H9 (cell line): ENCODE results near the gene HDAC7. TPM values are rescaled to one million over a fixed set of nuclear protein-coding genes. Genes with fewer than 3 reads are reported as not detected.

Experiments
- DNase-seq: peaks from one replicate; pipeline ENCODE4 v3.0.0-alpha.2; 2017
- H2AFZ ChIP-seq: one replicate; pipeline ENCODE4 v1.6.1; 2013; ENCODE audit warnings: mild to moderate bottlenecking, low read length, control low read depth, moderate library complexity
- H2AK5ac ChIP-seq: 2 replicates; pipeline ENCODE4 v1.6.1; 2013; ENCODE audit warnings: low read length, control low read depth, mixed read lengths; ENCODE audit not compliant: insufficient read length
- H2BK120ac ChIP-seq: one replicate; pipeline ENCODE4 v1.6.1; 2013; ENCODE audit warnings: low read depth, mild to moderate bottlenecking, low read length, control low read depth, inconsistent platforms; ENCODE audit not compliant: poor library complexity, severe bottlenecking
- H2BK12ac ChIP-seq: 2 replicates; pipeline ENCODE4 v1.6.1; 2013; ENCODE audit warnings: low read length, control low read depth, mixed read lengths, low read depth; ENCODE audit not compliant: insufficient read length
- H2BK15ac ChIP-seq: 2 replicates; pipeline ENCODE4 v1.6.1; 2013; ENCODE audit warnings: low read depth, low read length, control low read depth
- H2BK20ac ChIP-seq: one replicate; pipeline ENCODE4 v1.6.1; 2013; ENCODE audit warnings: low read depth, mild to moderate bottlenecking, low read length, control low read depth, inconsistent platforms; ENCODE audit not compliant: poor library complexity, severe bottlenecking
- H2BK5ac ChIP-seq: 2 replicates; pipeline ENCODE4 v1.6.1; 2013; ENCODE audit warnings: low read length, control low read depth, mixed read lengths; ENCODE audit not compliant: insufficient read length
- H3K14ac ChIP-seq: 2 replicates; pipeline ENCODE4 v1.6.1; 2013; ENCODE audit warnings: low read length, control low read depth; ENCODE audit not compliant: insufficient read depth
- H3K18ac ChIP-seq: 2 replicates; pipeline ENCODE4 v1.6.1; 2013; ENCODE audit warnings: low read depth, mild to moderate bottlenecking, mixed read lengths, low read length, control low read depth; ENCODE audit not compliant: insufficient read length
- H3K23ac ChIP-seq: 2 replicates; pipeline ENCODE4 v1.6.1; 2013; ENCODE audit warnings: low read length, control low read depth, mixed read lengths, low read depth; ENCODE audit not compliant: insufficient read length
- H3K23me2 ChIP-seq: 2 replicates; pipeline ENCODE4 v1.6.1; 2013; ENCODE audit warnings: low read depth, mild to moderate bottlenecking, mixed read lengths, low read length, control low read depth; ENCODE audit not compliant: insufficient read length, poor library complexity, severe bottlenecking
- H3K27ac ChIP-seq: 2 replicates; pipeline ENCODE4 v1.5.1; 2013; ENCODE audit warnings: low read length, control low read depth, mixed read lengths, low read depth; ENCODE audit not compliant: insufficient read length
- H3K27me3 ChIP-seq: 2 replicates; pipeline ENCODE4 v1.6.1; 2013; ENCODE audit warnings: low read length, control low read depth, inconsistent platforms; ENCODE audit not compliant: insufficient read depth
- H3K4ac ChIP-seq: 2 replicates; pipeline ENCODE4 v1.6.1; 2013; ENCODE audit warnings: low read depth, mild to moderate bottlenecking, control low read depth, inconsistent platforms, low read length, moderate library complexity
- H3K4me1 ChIP-seq: 2 replicates; pipeline ENCODE4 v1.6.1; 2013; ENCODE audit warnings: low read length, control low read depth, inconsistent platforms; ENCODE audit not compliant: insufficient read depth
- H3K4me2 ChIP-seq: 2 replicates; pipeline ENCODE4 v1.6.1; 2013; ENCODE audit warnings: low read length, control low read depth, mixed read lengths; ENCODE audit not compliant: insufficient read length, insufficient read depth
- H3K56ac ChIP-seq: 2 replicates; pipeline ENCODE4 v1.6.1; 2013; ENCODE audit warnings: low read depth, mild to moderate bottlenecking, mixed read lengths, low read length, control low read depth; ENCODE audit not compliant: insufficient read length
- H3K79me1 ChIP-seq: 2 replicates; pipeline ENCODE4 v1.6.1; 2013; ENCODE audit warnings: low read depth, mild to moderate bottlenecking, moderate library complexity, low read length, control low read depth, inconsistent platforms; ENCODE audit not compliant: insufficient read depth, poor library complexity, severe bottlenecking
- H3K79me2 ChIP-seq: 2 replicates; pipeline ENCODE4 v1.6.1; 2013; ENCODE audit warnings: low read length, control low read depth, inconsistent platforms; ENCODE audit not compliant: insufficient read depth
- H3K9ac ChIP-seq: 2 replicates; pipeline ENCODE4 v1.6.1; 2013; ENCODE audit warnings: low read length, control low read depth, mixed read lengths; ENCODE audit not compliant: insufficient read length; ENCODE audit errors: extremely low read depth
- H3K9me3 ChIP-seq: one replicate; pipeline ENCODE4 v1.6.1; 2013; ENCODE audit warnings: low read depth, low read length, inconsistent platforms; ENCODE audit not compliant: control insufficient read depth
- H3T11ph ChIP-seq: one replicate; pipeline ENCODE4 v1.6.1; 2013; ENCODE audit warnings: mild to moderate bottlenecking, low read length, control low read depth, inconsistent platforms
- H4K20me1 ChIP-seq: one replicate; pipeline ENCODE4 v1.6.1; 2013; ENCODE audit not compliant: control insufficient read depth, insufficient read length, insufficient read depth
- H4K5ac ChIP-seq: 2 replicates; pipeline ENCODE4 v1.6.1; 2013; ENCODE audit warnings: low read depth, mild to moderate bottlenecking, mixed read lengths, low read length, control low read depth; ENCODE audit not compliant: insufficient read length
- H4K8ac ChIP-seq: replicated peaks from 2 replicates; pipeline ENCODE4 v1.6.1; 2013; ENCODE audit warnings: low read length, control low read depth, mixed read lengths, low read depth; ENCODE audit not compliant: insufficient read length
- H4K91ac ChIP-seq: 2 replicates; pipeline ENCODE4 v1.6.1; 2013; ENCODE audit warnings: low read depth, mild to moderate bottlenecking, moderate library complexity, mixed read lengths, low read length, control low read depth; ENCODE audit not compliant: insufficient read length
- H3K27ac Mint-ChIP-seq, 3 experiments: 2 replicates in 2 of 3; 3 replicates in 1 of 3; pipeline ENCODE4 v1.8.0; 2020 to 2021; ENCODE audit warnings: mixed read lengths in 3 of 3, mild to moderate bottlenecking in 1 of 3, moderate library complexity in 1 of 3
- H3K27me3 Mint-ChIP-seq: 2 replicates; pipeline ENCODE4 v1.8.0; 2021; ENCODE audit warnings: low read depth, mild to moderate bottlenecking, moderate library complexity, mixed read lengths
- H3K36me3 Mint-ChIP-seq, 3 experiments: 2 replicates in 2 of 3; 3 replicates in 1 of 3; pipeline ENCODE4 v1.8.0; 2020 to 2021; ENCODE audit warnings: low read depth in 3 of 3, mixed read lengths in 3 of 3; ENCODE audit not compliant: insufficient read depth in 1 of 3
- H3K4me1 Mint-ChIP-seq, 2 experiments: 2 replicates each; pipeline ENCODE4 v1.8.0; 2020; ENCODE audit warnings: mixed read lengths in 2 of 2
- H3K4me3 Mint-ChIP-seq, 2 experiments: 2 replicates in 1 of 2; 3 replicates in 1 of 2; pipeline ENCODE4 v1.8.0; 2020 to 2021; ENCODE audit warnings: mild to moderate bottlenecking in 2 of 2, mixed read lengths in 2 of 2, moderate library complexity in 1 of 2
- H3K9me3 Mint-ChIP-seq, 2 experiments: 2 replicates in 1 of 2; 3 replicates in 1 of 2; pipeline ENCODE4 v1.8.0; 2020; ENCODE audit warnings: mild to moderate bottlenecking in 2 of 2, mixed read lengths in 2 of 2, moderate library complexity in 1 of 2
- CTCF ChIP-seq: fragments of 200-600 bp; sonication (generic); conservative IDR thresholded peaks from 3 replicates; pipeline ENCODE4 v1.8.0; 2021; ENCODE audit warnings: antibody characterized with exemption, mild to moderate bottlenecking
- WGBS: extraction: QIAGEN DNeasy Blood & Tissue Kit; methylation state at CpG from one replicate; pipeline ENCODE4 v1.1.7; 2013; ENCODE audit warnings: missing lambda C conversion rate, low lambda C conversion rate, mixed read lengths; ENCODE audit not compliant: insufficient read length; ENCODE audit errors: extremely low coverage; 5-methylcytosine and 5-hydroxymethylcytosine counted together
- total RNA-seq: library from RNA; stranded (reverse); gene quantifications from 2 replicates; pipeline ENCODE4 v1.2.1, GENCODE V29; 2021

HDAC7 gene
- total RNA-seq, 1 experiment from 2014 or later: 72.1 TPM

GRCh38 chr12:47805417-47805816 is 14.3 kb downstream of the HDAC7 start:
- no peak overlapping the region for H3K4me2 ChIP-seq

More at GRCh38 chr12:47805417-47805816, 14.3 kb downstream of the HDAC7 start:
- no CpG with 5 or more reads among the region's 2 CpGs for WGBS
- peaks cover 17% of the 10 kb centered on the region; the same call in 1 of the 2 replicates for H3K79me2 ChIP-seq
- H3K14ac ChIP-seq: no peak overlapping the region
- no peak overlapping the region for H3K56ac ChIP-seq
- H3K36me3 Mint-ChIP-seq: peaks cover 2 to 21% (median 17%) of the 10 kb centered on the region in 3 experiments; a peak in 6 of 7 replicates
- H4K8ac ChIP-seq: no peak overlapping the region
- no peak for TF ChIP-seq CTCF
- peaks cover 56 to 63% of the 10 kb centered on the region in 2 experiments for H3K4me1 Mint-ChIP-seq
- H3K4ac ChIP-seq: no peak overlapping the region
- H2BK20ac ChIP-seq: no peak overlapping the region
- H3K23ac ChIP-seq: no peak overlapping the region
- no peaks in the 10 kb centered on the region for H3K27me3 ChIP-seq
- H3T11ph ChIP-seq: no peak overlapping the region
- no peak overlapping the region for H3K9ac ChIP-seq
- no peak overlapping the region for H2BK120ac ChIP-seq
- H4K5ac ChIP-seq: no peak overlapping the region
- peak overlapping the region; percentile 34 to 64 (median 56); a peak in 3 of 7 replicates for H3K27ac Mint-ChIP-seq
- peaks cover 6% of the 10 kb centered on the region for H3K79me1 ChIP-seq
- H3K4me3 Mint-ChIP-seq: no peak overlapping the region
- H2BK5ac ChIP-seq: no peak overlapping the region
- H3K9me3 Mint-ChIP-seq: no peaks in the 10 kb centered on the region
- H3K27me3 Mint-ChIP-seq: no peaks in the 10 kb centered on the region; the same call in 1 of the 2 replicates
- DNase-seq: no peak
- no peak overlapping the region for H2BK12ac ChIP-seq
- H3K27ac ChIP-seq: no peak overlapping the region
- no peak overlapping the region for H3K18ac ChIP-seq
- no peak overlapping the region for H2AK5ac ChIP-seq
- H3K23me2 ChIP-seq: no peaks in the 10 kb centered on the region
- no peaks in the 10 kb centered on the region for H4K20me1 ChIP-seq
- no peak overlapping the region for H2BK15ac ChIP-seq
- no peak overlapping the region for H4K91ac ChIP-seq
- H3K4me1 ChIP-seq: peaks cover 9% of the 10 kb centered on the region; the same call in 1 of the 2 replicates
- no peaks in the 10 kb centered on the region for H3K9me3 ChIP-seq
- H2AFZ ChIP-seq: no peak overlapping the region
